22Rv1 (cell line): ENCODE measurements around the gene NID1.
"Not testable (repeated sequence)": the region's sequence is repeated elsewhere in the genome, so short reads cannot be mapped to it uniquely, and the experiment has no call there.

ENCODE experiments used
- ZFX ChIP-seq: fragments of 450-650 bp; IDR thresholded peaks from 2 replicates; pipeline ENCODE4 v1.6.1; 2017; ENCODE audit warnings: antibody characterized with exemption, borderline replicate concordance
- TF ChIP-seq, protein P1 (sequence below): fragments of 450-650 bp; IDR thresholded peaks from 2 replicates; pipeline ENCODE4 v1.5.1; 2017; ENCODE audit warnings: mild to moderate bottlenecking

DNA sequence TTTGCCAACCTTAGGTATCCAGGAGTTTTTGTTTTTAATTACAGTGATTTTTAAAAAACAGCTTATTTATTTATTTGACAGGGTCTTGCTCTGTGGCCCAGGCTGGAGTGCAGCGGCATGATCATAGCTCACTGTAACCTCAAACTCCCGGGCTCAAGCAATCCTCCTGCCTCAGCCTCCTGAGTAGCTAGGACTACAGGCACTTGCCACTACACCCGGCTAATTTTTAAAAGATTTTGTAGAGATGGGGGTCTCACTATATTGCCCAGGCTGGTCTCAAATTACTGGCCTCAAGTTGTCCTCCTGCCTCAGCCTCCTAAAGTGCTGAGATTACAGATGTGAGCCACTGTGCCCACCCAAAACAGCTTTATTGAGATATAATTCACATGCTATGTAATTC lies 92.2 kb downstream of the NID1 start:
- TF ChIP-seq, protein P1, sequence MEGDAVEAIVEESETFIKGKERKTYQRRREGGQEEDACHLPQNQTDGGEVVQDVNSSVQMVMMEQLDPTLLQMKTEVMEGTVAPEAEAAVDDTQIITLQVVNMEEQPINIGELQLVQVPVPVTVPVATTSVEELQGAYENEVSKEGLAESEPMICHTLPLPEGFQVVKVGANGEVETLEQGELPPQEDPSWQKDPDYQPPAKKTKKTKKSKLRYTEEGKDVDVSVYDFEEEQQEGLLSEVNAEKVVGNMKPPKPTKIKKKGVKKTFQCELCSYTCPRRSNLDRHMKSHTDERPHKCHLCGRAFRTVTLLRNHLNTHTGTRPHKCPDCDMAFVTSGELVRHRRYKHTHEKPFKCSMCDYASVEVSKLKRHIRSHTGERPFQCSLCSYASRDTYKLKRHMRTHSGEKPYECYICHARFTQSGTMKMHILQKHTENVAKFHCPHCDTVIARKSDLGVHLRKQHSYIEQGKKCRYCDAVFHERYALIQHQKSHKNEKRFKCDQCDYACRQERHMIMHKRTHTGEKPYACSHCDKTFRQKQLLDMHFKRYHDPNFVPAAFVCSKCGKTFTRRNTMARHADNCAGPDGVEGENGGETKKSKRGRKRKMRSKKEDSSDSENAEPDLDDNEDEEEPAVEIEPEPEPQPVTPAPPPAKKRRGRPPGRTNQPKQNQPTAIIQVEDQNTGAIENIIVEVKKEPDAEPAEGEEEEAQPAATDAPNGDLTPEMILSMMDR: not testable (repeated sequence)
- TF ChIP-seq ZFX: not testable (repeated sequence)
